VCaP (cell line): Measurements from ENCODE around the gene VPS13D.

Source experiments
- H3K27ac ChIP-seq: fragments of 450-650 bp; 2 replicates; pipeline ENCODE4 v1.5.1; 2017
- TF ChIP-seq, protein P1 (sequence below): fragments of 450-650 bp; conservative IDR thresholded peaks from 2 replicates; pipeline ENCODE4 v1.5.1; 2017; ENCODE audit warnings: mild to moderate bottlenecking, moderate library complexity

The VPS13D gene

DNA sequence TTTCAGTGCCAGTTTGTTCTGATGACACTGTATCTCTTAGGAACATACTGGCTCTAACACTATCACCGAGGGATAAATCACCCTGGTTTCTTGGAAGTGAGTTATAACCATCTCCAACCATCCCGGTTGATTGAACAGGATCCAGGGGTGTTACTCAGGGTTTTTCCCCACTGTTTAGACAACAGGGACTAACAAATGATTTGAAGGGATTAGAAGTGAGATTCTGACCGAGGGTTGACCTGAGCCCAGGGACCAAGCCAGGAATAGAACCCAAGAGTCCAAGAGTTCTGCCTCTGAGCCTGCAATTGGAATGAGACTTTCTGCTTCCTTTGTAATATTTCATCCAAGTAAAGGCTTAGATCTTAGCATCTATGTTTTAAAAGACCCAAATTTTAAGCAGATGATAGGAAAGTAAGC, 234.2 kb downstream of the VPS13D start:
- TF ChIP-seq, protein P1, sequence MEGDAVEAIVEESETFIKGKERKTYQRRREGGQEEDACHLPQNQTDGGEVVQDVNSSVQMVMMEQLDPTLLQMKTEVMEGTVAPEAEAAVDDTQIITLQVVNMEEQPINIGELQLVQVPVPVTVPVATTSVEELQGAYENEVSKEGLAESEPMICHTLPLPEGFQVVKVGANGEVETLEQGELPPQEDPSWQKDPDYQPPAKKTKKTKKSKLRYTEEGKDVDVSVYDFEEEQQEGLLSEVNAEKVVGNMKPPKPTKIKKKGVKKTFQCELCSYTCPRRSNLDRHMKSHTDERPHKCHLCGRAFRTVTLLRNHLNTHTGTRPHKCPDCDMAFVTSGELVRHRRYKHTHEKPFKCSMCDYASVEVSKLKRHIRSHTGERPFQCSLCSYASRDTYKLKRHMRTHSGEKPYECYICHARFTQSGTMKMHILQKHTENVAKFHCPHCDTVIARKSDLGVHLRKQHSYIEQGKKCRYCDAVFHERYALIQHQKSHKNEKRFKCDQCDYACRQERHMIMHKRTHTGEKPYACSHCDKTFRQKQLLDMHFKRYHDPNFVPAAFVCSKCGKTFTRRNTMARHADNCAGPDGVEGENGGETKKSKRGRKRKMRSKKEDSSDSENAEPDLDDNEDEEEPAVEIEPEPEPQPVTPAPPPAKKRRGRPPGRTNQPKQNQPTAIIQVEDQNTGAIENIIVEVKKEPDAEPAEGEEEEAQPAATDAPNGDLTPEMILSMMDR, result no peak
- H3K27ac ChIP-seq, result no peak overlapping the region

DNA sequence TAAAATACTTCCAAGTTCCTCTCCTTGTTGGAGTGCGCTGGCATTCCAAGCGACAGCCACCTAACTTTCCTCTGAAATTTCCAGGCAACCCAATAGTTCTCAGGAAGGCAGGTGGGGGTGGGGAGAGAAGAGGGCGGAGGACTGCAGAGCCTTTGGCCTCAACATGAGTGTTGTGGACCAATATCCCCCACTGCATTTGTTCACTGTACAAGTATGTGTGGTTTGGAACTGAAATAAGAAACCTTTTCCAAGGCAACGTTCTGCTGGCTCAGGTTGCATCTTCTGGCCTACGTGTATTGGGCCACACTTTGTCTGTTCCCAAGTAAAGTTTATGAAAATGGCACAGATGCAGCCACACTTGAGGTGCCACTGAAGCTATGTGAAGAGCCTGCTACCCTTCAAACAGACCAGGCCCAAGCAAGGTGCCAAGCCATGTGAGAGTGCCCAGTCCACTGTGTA, 234.8 kb downstream of the VPS13D start:
- TF ChIP-seq, protein P1, result no peak
- no peak overlapping the region for H3K27ac ChIP-seq

DNA sequence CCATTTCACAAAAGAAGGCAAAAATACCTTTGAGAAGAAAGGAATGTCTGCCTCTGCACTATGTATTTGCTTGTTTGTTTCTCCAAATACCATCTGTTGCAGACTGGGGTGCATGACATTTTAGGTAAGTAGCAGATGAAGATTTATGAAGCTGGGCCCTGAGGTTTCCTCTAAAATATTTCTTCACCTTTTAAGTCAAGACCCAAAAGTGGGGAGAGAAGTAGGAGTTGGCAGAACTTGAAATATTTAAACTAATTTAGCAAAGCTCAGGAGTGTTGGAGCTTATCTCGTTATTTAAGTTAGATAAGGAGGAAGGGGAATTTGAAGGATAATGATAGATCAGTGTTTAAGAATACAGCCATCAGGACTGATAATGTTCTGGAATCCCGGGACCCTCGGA, 235.3 kb downstream of the VPS13D start:
- H3K27ac ChIP-seq, result no peak overlapping the region
- TF ChIP-seq, protein P1, result no peak

DNA sequence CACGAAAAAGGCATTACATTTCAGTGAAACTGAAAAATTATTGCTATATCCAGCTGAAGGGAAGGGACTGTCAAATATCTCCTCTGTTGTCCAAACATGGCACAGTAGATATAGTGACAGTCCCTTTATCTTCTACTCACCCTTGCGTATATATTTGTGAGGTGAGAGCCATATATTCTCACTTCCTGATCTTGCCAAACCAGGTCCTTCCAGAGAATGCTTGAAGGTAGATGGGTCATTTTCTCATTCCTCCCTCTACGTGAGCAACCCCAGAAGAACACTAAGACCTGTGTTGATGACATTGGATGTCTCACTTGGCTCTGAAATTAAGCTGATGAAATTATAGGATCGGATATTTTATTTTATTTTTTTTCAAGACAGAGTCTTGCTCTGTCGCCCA, 237.0 kb downstream of the VPS13D start:
- TF ChIP-seq, protein P1, result no peak
- H3K27ac ChIP-seq, result no peak overlapping the region

DNA sequence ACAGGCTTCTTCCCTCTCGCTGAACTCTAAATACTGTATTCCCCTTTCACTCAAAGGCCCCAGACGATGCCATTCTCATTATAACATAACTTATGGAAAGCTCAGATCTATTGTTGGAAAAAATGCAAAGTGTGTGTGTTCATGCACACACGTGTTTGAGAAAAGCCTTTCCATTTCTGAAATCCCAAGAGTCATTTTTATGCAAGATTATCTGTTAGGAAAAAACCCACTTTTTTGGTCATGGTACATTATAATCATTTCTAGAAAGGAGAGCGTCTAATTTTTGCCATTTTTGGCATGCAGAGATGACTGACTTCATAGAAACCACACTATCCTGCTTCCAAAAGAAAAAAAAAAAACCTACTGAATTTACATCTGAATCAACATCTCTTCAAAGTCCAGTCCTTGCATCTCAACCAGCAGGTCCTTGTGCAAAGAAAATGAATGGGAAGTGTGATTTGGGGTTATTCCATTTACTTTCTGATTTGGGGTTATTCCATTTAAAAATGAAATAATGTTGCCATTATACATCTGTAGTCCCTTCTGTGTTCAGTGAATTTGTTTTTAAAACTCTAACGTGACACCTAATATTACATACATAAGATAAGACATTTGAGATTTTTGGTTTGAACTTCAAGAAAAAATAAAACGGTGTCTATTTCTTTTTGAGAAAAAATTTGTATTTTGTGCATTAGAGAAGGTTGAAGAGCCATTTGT, 237.9 kb downstream of the VPS13D start:
- TF ChIP-seq, protein P1, result no peak

DNA sequence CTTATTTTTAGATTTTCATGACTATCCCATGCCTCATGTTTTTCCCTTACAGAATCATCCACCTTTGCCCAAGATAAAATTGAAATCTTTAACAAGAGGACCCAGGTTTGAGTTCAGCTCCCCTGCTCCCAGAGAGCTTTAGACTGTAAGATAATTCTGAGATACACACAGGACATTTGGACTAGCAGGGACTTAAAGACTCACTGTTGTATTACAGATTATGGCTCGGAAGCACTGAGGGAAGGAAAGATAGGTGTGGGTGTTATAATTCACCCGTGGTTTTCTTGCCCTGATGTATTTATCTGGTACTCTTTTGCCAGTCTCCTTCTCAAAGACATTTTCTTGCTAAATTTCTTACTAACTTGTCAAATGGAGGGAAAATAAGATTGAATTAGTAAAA, 238.5 kb downstream of the VPS13D start:
- H3K27ac ChIP-seq, result peak overlapping the region; percentile 70
- TF ChIP-seq, protein P1, result no peak

More for the DNA sequence above, 237.9 kb downstream of the VPS13D start:
- no peak overlapping the region for H3K27ac ChIP-seq

DNA sequence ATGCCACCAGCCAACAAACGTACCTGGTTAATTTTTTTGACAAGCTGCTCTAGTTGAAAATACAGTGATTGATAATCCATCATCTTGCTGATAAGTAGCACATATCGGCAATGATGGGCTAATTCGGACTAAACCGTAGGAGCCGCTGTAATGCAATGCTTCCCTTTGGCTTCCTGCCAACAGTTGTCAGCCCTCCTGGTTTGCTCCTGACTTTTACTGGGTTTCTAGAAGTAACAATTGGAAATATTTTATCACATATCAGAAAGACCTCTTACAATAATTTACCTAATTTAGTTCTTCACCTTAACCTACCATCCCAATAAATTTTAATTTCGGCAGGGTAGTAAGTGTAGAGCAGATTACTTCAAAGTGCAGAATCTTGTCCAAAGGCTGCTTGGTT, 239.7 kb downstream of the VPS13D start:
- TF ChIP-seq, protein P1, result peak; percentile 15

More for the DNA sequence above, 239.7 kb downstream of the VPS13D start:
- H3K27ac ChIP-seq, result peak overlapping the region; percentile 70
